GM12878 (cell line): ENCODE measurements around the gene FBXL14. TPM values are rescaled to one million over a fixed set of nuclear protein-coding genes. Genes with fewer than 3 reads are reported as not detected.

Source experiments
- CREB1 ChIP-seq: IDR thresholded peaks from 2 replicates; pipeline ENCODE4 v1.6.1; 2012; ENCODE audit warnings: low read depth, mild to moderate bottlenecking, inconsistent platforms
- EP300 ChIP-seq, 2 experiments: fragments of 150-350 bp in 1 of 2; IDR thresholded peaks; 2 replicates each; pipeline ENCODE4 v1.6.1; 2011 to 2012; ENCODE audit warnings: low read depth in 2 of 2, low read length in 2 of 2, borderline replicate concordance in 1 of 2, improper control_type of control experiment in 1 of 2, inconsistent platforms in 1 of 2; ENCODE audit not compliant: control insufficient read depth in 1 of 2
- HDAC6 ChIP-seq: fragments of 200-600 bp; sonication (generic); IDR thresholded peaks from one replicate; pipeline ENCODE4 v1.8.0; 2017; ENCODE audit warnings: antibody characterized with exemption; ENCODE audit not compliant: unreplicated experiment
- JUNB ChIP-seq: IDR thresholded peaks from 2 replicates; pipeline ENCODE4 v1.6.1; 2016; ENCODE audit warnings: antibody characterized with exemption, mild to moderate bottlenecking
- MEF2A ChIP-seq: IDR thresholded peaks from 2 replicates; pipeline ENCODE4 v1.6.1; 2011; ENCODE audit warnings: low read depth, mild to moderate bottlenecking, low read length, moderate library complexity; ENCODE audit not compliant: insufficient read depth
- MTA3 ChIP-seq: IDR thresholded peaks from 2 replicates; pipeline ENCODE4 v1.6.1; 2012; ENCODE audit warnings: low read length, inconsistent platforms, borderline replicate concordance
- RAD51 ChIP-seq: fragments of 450-650 bp; IDR thresholded peaks from 2 replicates; pipeline ENCODE4 v1.6.1; 2016; ENCODE audit warnings: moderate library complexity, mild to moderate bottlenecking, inconsistent platforms
- SMAD1 ChIP-seq: fragments of 450-650 bp; IDR thresholded peaks from 2 replicates; pipeline ENCODE4 v1.6.1; 2018; ENCODE audit warnings: mild to moderate bottlenecking, low read depth; ENCODE audit not compliant: partially characterized antibody
- SMARCA5 ChIP-seq: fragments of 450-650 bp; IDR thresholded peaks from 2 replicates; pipeline ENCODE4 v1.6.1; 2017; ENCODE audit warnings: mild to moderate bottlenecking
- polyA plus RNA-seq, 11 experiments: library from polyadenylated mRNA; depleted of rRNA in 4 of 11; unstranded in 6 of 11; stranded (reverse) in 5 of 11; fragments of >200 nt; fragmentation: Nextera tagmentation in 4 of 11; fragmentation: Illumina TruSeq in 1 of 11; extraction: Ambion mirVana in 4 of 11; extraction: Trizol in 1 of 11; gene quantifications; 1 replicate in 1 of 11; 2 replicates in 10 of 11; pipeline versions ENCODE4 v1.2.1 to v1.2.3, GENCODE V29; 2011 to 2016; ENCODE audit warnings: inconsistent platforms in 2 of 11, missing spikeins in 2 of 11, low read depth in 1 of 11
- total RNA-seq, 4 experiments: library from RNA; depleted of rRNA in 3 of 4; stranded (reverse); fragments of >200 nt in 3 of 4; fragmentation: Illumina TruSeq in 1 of 4; extraction: Trizol in 1 of 4; gene quantifications; 2 replicates each; pipeline versions ENCODE4 v1.2.1 to v1.2.3, GENCODE V29; 2013 to 2021
- TF ChIP-seq, protein P1 (sequence below): IDR thresholded peaks from 2 replicates; pipeline ENCODE4 v1.6.1; 2012; ENCODE audit warnings: low read length, inconsistent platforms

FBXL14 gene
- total and polyA plus RNA-seq, 10 of the 15 experiments (the other 5 are each of a cell fraction or from before 2014, with no cell fraction given) = 0.44 to 19.0 (median 2.9) TPM

DNA sequence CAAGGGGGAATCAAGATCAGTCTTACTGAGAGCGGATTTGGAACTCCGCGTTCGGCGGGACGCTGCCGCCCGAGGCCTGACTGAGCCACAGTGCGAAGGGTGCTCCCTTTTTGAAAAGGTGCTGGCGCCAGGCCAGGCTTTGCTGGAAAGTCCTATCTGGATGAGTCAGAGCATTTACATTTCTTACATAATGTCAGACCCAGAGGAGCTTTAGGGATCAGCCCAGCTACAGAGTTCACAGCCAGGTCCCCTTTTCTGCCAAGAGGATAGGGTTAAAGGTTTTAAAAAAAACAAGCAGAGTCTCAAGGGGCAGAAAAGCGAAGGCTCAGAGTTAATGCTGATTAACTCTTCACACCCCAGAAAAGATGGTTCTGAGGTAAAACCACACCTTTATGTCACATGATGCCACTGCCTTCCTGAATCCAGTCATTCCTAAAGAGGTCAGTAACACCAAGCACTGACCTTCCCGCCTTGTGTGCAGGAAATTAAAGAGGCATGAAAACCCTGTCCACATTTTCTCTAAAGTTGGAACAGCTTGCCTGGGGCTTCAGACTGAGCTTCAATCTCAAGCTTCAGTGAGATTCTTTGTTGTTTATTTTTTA, 11.7 kb upstream of the FBXL14 start (continued):
- TF ChIP-seq EP300 (IDR thresholded peaks at IDR 0.05; ENCODE audit: borderline replicate concordance in 1 of 2, control insufficient read depth in 1 of 2, low read depth in 2 of 2, low read length in 2 of 2) (peak in 1 of 2 experiments; percentile 41; a peak in 2 of 4 replicates), HDAC6 (no peak), JUNB (peak; percentile 75), RAD51 (peak; percentile 83), MTA3 (0 out of 2 replicates have a peak, but pooled peaks have one; percentile 17), CREB1 (0 out of 2 replicates have a peak, but pooled peaks have one; percentile 27), SMAD1 (peak; percentile 95), MEF2A (0 out of 2 replicates have a peak, but pooled peaks have one; percentile 36), SMARCA5 (peak; percentile 41; the same call in 1 of the 2 replicates)
- TF ChIP-seq, protein P1, sequence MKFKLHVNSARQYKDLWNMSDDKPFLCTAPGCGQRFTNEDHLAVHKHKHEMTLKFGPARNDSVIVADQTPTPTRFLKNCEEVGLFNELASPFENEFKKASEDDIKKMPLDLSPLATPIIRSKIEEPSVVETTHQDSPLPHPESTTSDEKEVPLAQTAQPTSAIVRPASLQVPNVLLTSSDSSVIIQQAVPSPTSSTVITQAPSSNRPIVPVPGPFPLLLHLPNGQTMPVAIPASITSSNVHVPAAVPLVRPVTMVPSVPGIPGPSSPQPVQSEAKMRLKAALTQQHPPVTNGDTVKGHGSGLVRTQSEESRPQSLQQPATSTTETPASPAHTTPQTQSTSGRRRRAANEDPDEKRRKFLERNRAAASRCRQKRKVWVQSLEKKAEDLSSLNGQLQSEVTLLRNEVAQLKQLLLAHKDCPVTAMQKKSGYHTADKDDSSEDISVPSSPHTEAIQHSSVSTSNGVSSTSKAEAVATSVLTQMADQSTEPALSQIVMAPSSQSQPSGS = 0 out of 2 replicates have a peak, but pooled peaks have one; percentile 50
